Measurements from ENCODE around the gene BCL2L11.

DNA sequence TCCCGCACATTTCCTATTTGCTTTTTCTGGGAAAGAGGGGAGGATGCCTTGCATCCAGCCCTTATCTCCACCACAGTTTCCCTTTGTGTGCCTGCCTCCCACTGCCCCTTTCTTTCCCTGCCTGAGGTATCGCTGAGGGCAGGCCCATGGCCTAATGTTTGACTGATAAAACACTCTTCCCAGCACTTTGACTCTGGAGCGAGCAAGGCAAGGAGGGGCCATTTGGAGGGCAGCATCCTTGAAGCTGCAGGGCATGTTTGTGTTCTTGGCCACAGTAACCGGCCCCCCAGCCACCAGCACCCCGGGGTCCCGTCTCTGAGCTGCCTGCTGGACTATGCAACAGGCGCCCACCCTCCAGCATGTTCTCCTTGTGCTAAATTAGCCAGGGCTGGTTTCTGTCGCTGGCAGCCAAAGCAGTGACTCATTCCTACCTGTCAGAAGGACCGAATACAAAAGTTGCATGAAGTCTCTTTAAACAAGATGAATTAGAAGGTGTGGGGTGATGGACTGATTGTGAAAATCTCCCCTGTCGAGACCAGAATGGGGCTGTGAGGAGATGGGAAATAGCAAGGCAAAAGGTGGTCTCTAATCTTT, 50.7 kb downstream of the BCL2L11 start:
- TF ChIP-seq, protein P1, sequence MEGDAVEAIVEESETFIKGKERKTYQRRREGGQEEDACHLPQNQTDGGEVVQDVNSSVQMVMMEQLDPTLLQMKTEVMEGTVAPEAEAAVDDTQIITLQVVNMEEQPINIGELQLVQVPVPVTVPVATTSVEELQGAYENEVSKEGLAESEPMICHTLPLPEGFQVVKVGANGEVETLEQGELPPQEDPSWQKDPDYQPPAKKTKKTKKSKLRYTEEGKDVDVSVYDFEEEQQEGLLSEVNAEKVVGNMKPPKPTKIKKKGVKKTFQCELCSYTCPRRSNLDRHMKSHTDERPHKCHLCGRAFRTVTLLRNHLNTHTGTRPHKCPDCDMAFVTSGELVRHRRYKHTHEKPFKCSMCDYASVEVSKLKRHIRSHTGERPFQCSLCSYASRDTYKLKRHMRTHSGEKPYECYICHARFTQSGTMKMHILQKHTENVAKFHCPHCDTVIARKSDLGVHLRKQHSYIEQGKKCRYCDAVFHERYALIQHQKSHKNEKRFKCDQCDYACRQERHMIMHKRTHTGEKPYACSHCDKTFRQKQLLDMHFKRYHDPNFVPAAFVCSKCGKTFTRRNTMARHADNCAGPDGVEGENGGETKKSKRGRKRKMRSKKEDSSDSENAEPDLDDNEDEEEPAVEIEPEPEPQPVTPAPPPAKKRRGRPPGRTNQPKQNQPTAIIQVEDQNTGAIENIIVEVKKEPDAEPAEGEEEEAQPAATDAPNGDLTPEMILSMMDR (IDR thresholded peaks at IDR 0.05), result no peak
- no peak for TF ChIP-seq POLR2A (IDR thresholded peaks at IDR 0.05)

All from vagina (tissue), 2 donors.